Adrenal gland (tissue), 12 donors: ENCODE measurements around the gene FGG. TPM values are rescaled to one million over a fixed set of nuclear protein-coding genes. Genes with fewer than 3 reads are reported as not detected.

ENCODE experiments used
- DNase-seq, 7 donors: peaks; one replicate each; pipeline ENCODE4 v3.0.0-alpha.2; 2019 to 2020
- H3K27ac ChIP-seq, 5 donors: fragments of 200-600 bp; sonication (generic) in 4 of 5; 1 replicate in 3 of 5; 2 replicates in 2 of 5; pipeline versions ENCODE4 v1.5.1 to v1.8.0; 2016 to 2020; ENCODE audit warnings: mild to moderate bottlenecking in 1 of 5
- H3K27me3 ChIP-seq: fragments of 200-600 bp; 2 replicates; pipeline ENCODE4 v1.8.0; 2021
- H3K36me3 ChIP-seq, 2 donors: fragments of 200-600 bp; replicated peaks in 1 of 2; 1 replicate in 1 of 2; 2 replicates in 1 of 2; pipeline versions ENCODE4 v1.5.1 to v1.8.0; 2018 to 2022
- H3K4me1 ChIP-seq, 2 donors: fragments of 200-600 bp; replicated peaks in 1 of 2; 1 replicate in 1 of 2; 2 replicates in 1 of 2; pipeline versions ENCODE4 v1.5.1 to v1.8.0; 2018 to 2021
- H3K4me3 ChIP-seq, 4 donors: fragments of 200-600 bp; sonication (generic) in 3 of 4; one replicate each; pipeline ENCODE4 v1.5.1; 2016 to 2018
- H3K9me3 ChIP-seq, 3 donors: fragments of 200-600 bp; sonication (generic) in 1 of 3; replicated peaks in 1 of 3; 1 replicate in 2 of 3; 2 replicates in 1 of 3; pipeline versions ENCODE4 v1.5.1 to v1.8.0; 2016 to 2021
- POLR2A ChIP-seq, 2 donors: fragments of 450-650 bp; IDR thresholded peaks; one replicate each; pipeline ENCODE4 v1.6.1; 2017; ENCODE audit warnings: antibody characterized with exemption in 2 of 2, mild to moderate bottlenecking in 2 of 2, moderate library complexity in 1 of 2
- WGBS, 4 donors: extraction: QIAGEN DNeasy Blood & Tissue Kit in 2 of 4; methylation state at CpG; one replicate each; pipeline versions ENCODE4 v1.1.5 to v1.1.7; 2013 to 2017; 5-methylcytosine and 5-hydroxymethylcytosine counted together
- intact Hi-C, 2 donors: fragments of 100-400 bp; cut with DNase I; formaldehyde crosslinking; loops; one replicate each; pipeline versions ENCODE4 v1.14.1 to v1.15.0; 2022 to 2023
- polyA plus RNA-seq, 3 donors: library from polyadenylated mRNA; stranded (reverse); fragments of 200-250 nt in 2 of 3; fragments of 350-450 nt in 1 of 3; fragmentation: Illumina TruSeq in 1 of 3; extraction: RNeasy Lipid Tissue Mini Kit (QIAGEN cat#74804) in 1 of 3; gene quantifications; one replicate each; pipeline ENCODE4 v1.2.3, GENCODE V29; 2013 to 2014
- total RNA-seq, 9 donors: library from RNA; depleted of rRNA in 4 of 9; stranded (reverse); fragments of >200 nt in 4 of 9; fragments of 120-200 nt in 1 of 9; fragmentation: NEBNext Ultra II Directional in 1 of 9; extraction: Animal tissue kit (Norgen Biotek cat#: 25700) in 1 of 9; gene quantifications; one replicate each; pipeline versions ENCODE4 v1.1.0 to v1.2.4, GENCODE V29; 2013 to 2023
- TF ChIP-seq, protein P1 (sequence below), 6 experiments: fragments of 450-650 bp in 4 of 6; fragments of 200-600 bp in 2 of 6; sonication (generic) in 1 of 6; IDR thresholded peaks; 1 replicate in 5 of 6; 2 replicates in 1 of 6; pipeline versions ENCODE4 v1.5.1 to v1.8.0; 2016 to 2021; ENCODE audit warnings: antibody characterized with exemption in 6 of 6, mild to moderate bottlenecking in 2 of 6, moderate library complexity in 1 of 6
- donor health status: healthy with polysubstance abuse.
- donor health status: Bipolar disorder and iron deficiency.
- donor health status: DM: yes; HTN: yes; CAD: no.
- donor health status: DM: no; HTN: no; CAD: no.
- donor health status: DM: no; HTN: no; CAD: no.
- donor health status: DM: yes; HTN: yes; CAD: no.

The FGG gene
- total and polyA plus RNA-seq, 12 donors: 1.7 to 71.2 (median 11.2) TPM; not detected in 1

DNA sequence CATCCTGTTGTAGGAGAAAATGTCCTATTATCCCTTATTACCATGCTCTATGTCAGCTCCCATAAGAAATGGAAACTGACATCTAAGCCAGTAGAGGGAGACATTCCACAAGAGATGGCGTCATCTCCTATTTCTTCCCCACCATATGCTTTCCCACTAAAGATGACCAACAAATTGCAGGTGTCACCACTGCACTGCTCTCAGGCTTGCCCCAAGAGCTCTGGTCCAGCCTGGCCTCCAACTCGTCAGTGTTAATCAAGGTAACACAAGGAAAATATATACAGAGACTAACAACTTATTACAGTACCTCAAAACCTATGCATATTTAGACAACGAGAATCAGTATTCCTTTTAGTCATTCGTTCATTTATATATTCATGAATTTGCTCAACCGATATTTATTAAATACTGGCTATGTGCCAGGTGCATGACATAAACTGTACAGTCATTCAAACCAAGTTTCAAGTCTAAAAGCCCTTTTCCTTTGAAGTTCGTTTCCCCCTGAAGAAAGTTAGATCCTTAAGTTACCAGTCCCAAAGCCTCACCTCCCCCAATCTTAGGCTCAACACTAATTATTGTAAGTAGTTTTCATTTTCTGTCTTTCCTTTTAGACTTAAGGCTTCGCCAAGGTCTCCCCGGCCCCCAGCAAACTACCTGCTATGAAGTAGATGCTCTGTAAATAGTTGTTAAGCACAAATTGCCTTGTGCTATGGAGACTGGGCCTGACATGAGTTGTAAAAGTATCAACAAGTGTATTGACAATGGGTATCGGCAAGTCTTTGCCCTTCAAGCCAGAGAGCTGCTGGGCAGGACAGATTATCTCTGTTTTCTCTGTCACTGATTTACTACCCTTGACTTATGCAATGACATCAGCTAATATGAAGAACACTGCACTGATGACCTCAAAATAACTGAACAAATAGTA, 52.7 kb downstream of the FGG start:
- Histone ChIP-seq H3K36me3 (no peaks in the 10 kb centered on the region), H3K4me1 (no peaks in the 10 kb centered on the region), H3K9me3 (no peaks in the 10 kb centered on the region), H3K4me3 (no peak overlapping the region), H3K27ac (no peak overlapping the region), H3K27me3 (no peaks in the 10 kb centered on the region)
- TF ChIP-seq POLR2A (IDR thresholded peaks at IDR 0.05): no peak
- TF ChIP-seq, protein P1, sequence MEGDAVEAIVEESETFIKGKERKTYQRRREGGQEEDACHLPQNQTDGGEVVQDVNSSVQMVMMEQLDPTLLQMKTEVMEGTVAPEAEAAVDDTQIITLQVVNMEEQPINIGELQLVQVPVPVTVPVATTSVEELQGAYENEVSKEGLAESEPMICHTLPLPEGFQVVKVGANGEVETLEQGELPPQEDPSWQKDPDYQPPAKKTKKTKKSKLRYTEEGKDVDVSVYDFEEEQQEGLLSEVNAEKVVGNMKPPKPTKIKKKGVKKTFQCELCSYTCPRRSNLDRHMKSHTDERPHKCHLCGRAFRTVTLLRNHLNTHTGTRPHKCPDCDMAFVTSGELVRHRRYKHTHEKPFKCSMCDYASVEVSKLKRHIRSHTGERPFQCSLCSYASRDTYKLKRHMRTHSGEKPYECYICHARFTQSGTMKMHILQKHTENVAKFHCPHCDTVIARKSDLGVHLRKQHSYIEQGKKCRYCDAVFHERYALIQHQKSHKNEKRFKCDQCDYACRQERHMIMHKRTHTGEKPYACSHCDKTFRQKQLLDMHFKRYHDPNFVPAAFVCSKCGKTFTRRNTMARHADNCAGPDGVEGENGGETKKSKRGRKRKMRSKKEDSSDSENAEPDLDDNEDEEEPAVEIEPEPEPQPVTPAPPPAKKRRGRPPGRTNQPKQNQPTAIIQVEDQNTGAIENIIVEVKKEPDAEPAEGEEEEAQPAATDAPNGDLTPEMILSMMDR (IDR thresholded peaks at IDR 0.05): peak in 5 of 6 experiments; percentile 26 to 53 (median 44)
- peak in 1 of 7 donors; percentile 10 for DNase-seq
- WGBS, 4 donors: 62 to 66% (median 64%) methylated on average over 9 of the region's 9 CpGs
- intact Hi-C loops: loop anchor here in 1 of 2 donors (5.0 kb wide), 1 partner anchor 63 kb away; no protein-coding TSS in a partner anchor

DNA sequence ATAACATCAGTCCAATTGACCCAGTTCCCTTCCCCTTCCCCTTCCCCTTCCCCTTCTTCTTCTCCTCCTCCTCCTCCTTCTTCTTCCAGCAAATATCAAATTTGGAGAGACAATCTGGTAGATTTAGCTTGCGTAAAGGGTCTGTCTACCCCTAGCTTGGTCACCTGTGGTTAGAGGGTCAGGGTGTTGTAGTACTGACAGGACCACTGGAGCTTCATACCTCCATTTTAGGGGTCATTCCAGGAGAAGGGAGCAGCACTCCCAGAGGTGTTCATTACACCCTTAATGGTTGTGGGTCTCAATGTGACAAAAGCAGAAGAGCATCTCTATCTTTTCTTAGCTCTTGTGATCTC, 53.3 kb downstream of the FGG start:
- DNase-seq: no peak
- TF ChIP-seq, protein P1 (IDR thresholded peaks at IDR 0.05): no peak
- no peak for TF ChIP-seq POLR2A (IDR thresholded peaks at IDR 0.05)
- intact Hi-C loops: loop anchor here in 1 of 2 donors (5.0 kb wide), 1 partner anchor 63 kb away; no protein-coding TSS in a partner anchor
- H3K36me3 ChIP-seq: no peaks in the 10 kb centered on the region
- H3K9me3 ChIP-seq: no peaks in the 10 kb centered on the region
- H3K4me3 ChIP-seq: no peak overlapping the region
- 61 to 100% (median 82%) methylated on average over 1 of the region's 1 CpG for WGBS, 4 donors
- H3K27me3 ChIP-seq: no peaks in the 10 kb centered on the region
- no peaks in the 10 kb centered on the region for H3K4me1 ChIP-seq
- no peak overlapping the region for H3K27ac ChIP-seq

Other genes starting within 250 kb of the FGG start
- gene DCHS2, start 120.9 kb downstream of the FGG start, total RNA-seq: 1 to 10 TPM in 3 of 9 donors, under 1 TPM in 5, not detected in 1; 0.06 to 3.3 (median 0.50) TPM
- 1 to 10 TPM in 2 of 3 donors, under 1 TPM in 1; 0.27 to 1.2 (median 1.0) TPM for gene DCHS2, start 120.9 kb downstream of the FGG start, polyA plus RNA-seq
- 10 to 100 TPM; 37.2 to 71.4 (median 56.2) TPM for gene PLRG1, start 62.3 kb downstream of the FGG start, total RNA-seq
- gene PLRG1, start 62.3 kb downstream of the FGG start, polyA plus RNA-seq: 10 to 100 TPM; 44.7 to 69.1 (median 45.2) TPM
- 1 to 10 TPM in 2 of 9 donors, under 1 TPM in 3, not detected in 4; 0.11 to 4.8 (median 0.81) TPM for gene FGB, start 49.6 kb downstream of the FGG start, total RNA-seq
- 1 to 10 TPM in 2 of 3 donors, not detected in 1; 1.4 to 8.8 TPM for gene FGB, start 49.6 kb downstream of the FGG start, polyA plus RNA-seq
- 1 to 10 TPM in 2 of 9 donors, under 1 TPM in 4, not detected in 3; 0.14 to 4.9 (median 0.75) TPM for gene FGA, start 21.9 kb downstream of the FGG start, total RNA-seq
- 1 to 10 TPM in 1 of 3 donors, under 1 TPM in 2; 0.03 to 4.6 (median 0.72) TPM for gene FGA, start 21.9 kb downstream of the FGG start, polyA plus RNA-seq
- under 1 TPM in 7 of 9 donors, not detected in 2; 0.09 to 0.18 (median 0.14) TPM for gene LRAT, start 131.3 kb upstream of the FGG start, total RNA-seq
- under 1 TPM in 2 of 3 donors, not detected in 1; 0.03 to 0.08 TPM for gene LRAT, start 131.3 kb upstream of the FGG start, polyA plus RNA-seq
- gene RBM46, start 168.6 kb upstream of the FGG start, total RNA-seq: under 1 TPM in 1 of 9 donors, not detected in 8; 0.08 TPM
- under 1 TPM in 1 of 3 donors, not detected in 2; 0.05 TPM for gene RBM46, start 168.6 kb upstream of the FGG start, polyA plus RNA-seq